K562 (cell line): ENCODE results near the gene CLSTN1. TPM values are rescaled to one million over a fixed set of nuclear protein-coding genes. Genes with fewer than 3 reads are reported as not detected.

Experiments used
- ATAC-seq: fragments of 200-7000 bp; cut with Tn5 transposase; 3 replicates; pipeline ENCODE4 v1.9.1; 2020; ENCODE audit warnings: moderate library complexity
- BruUV-seq: library from RNA; stranded (reverse); fragments of 400-500 nt; replicated peaks from 2 replicates; lab custom pipeline; 2021; lab: Mats Ljungman, UMichigan
- CTCF ChIA-PET: fragments of 300-600 bp; formaldehyde crosslinking; extraction: SDS; loops from one replicate; lab custom pipeline; 2021; ENCODE audit warnings: low intra/inter-chr PET ratio; lab: Yijun Ruan, JAX
- POLR2A ChIA-PET: fragments of 300-600, 350-650 bp; sonication (Branson Sonifier 250); formaldehyde crosslinking; extraction: SDS; loops from one replicate; lab custom pipeline; 2021; ENCODE audit warnings: antibody characterized with exemption, inconsistent platforms; lab: Yijun Ruan, JAX
- DNase-seq, 4 experiments: peaks; one replicate each; pipeline versions ENCODE4 v3.0.0 to v3.0.0-alpha.2; 2011 to 2018; ENCODE audit warnings: low spot score in 3 of 4, mixed read lengths in 3 of 4; ENCODE audit errors: extremely low read depth in 1 of 4
- FAIRE-seq: peaks from 2 replicates; lab custom pipeline; 2011; peaks lifted over from hg19 to GRCh38; lab: Jason Lieb, UNC
- H2AFZ ChIP-seq: 2 replicates; pipeline ENCODE4 v1.6.0; 2011; ENCODE audit warnings: low read depth, low read length, control low read depth, inconsistent platforms
- H3K27ac ChIP-seq: fragments of 200-600 bp; 3 replicates; pipeline ENCODE4 v1.8.0; 2011; ENCODE audit warnings: low read depth, mild to moderate bottlenecking, control low read depth, inconsistent platforms, low read length, moderate library complexity, mixed read lengths; ENCODE audit errors: extremely low read depth
- H3K27me3 ChIP-seq, 2 experiments: fragments of 300-600 bp in 1 of 2; 2 replicates in 1 of 2; 3 replicates in 1 of 2; pipeline versions ENCODE4 v1.6.0 to v1.8.0; 2011; ENCODE audit warnings: inconsistent platforms in 2 of 2, low read length in 2 of 2, mild to moderate bottlenecking in 1 of 2, mixed read lengths in 1 of 2, moderate library complexity in 1 of 2; ENCODE audit not compliant: control insufficient read depth in 2 of 2, insufficient read depth in 2 of 2
- H3K36me3 ChIP-seq: fragments of 300-600 bp; 3 replicates; pipeline ENCODE4 v1.8.0; 2011; ENCODE audit warnings: mild to moderate bottlenecking, low read length, inconsistent platforms; ENCODE audit not compliant: control insufficient read depth, insufficient read depth
- H3K4me1 ChIP-seq, 2 experiments: fragments of 200-600 bp in 1 of 2; replicated peaks in 1 of 2; 2 replicates in 1 of 2; 3 replicates in 1 of 2; pipeline versions ENCODE4 v1.5.1 to v1.8.0; 2011; ENCODE audit warnings: inconsistent platforms in 2 of 2, low read length in 2 of 2, mild to moderate bottlenecking in 1 of 2, mixed read lengths in 1 of 2, moderate library complexity in 1 of 2; ENCODE audit not compliant: control insufficient read depth in 2 of 2, insufficient read depth in 2 of 2
- H3K4me2 ChIP-seq: 2 replicates; pipeline ENCODE4 v1.6.1; 2011; ENCODE audit warnings: low read length, control low read depth, inconsistent platforms, mixed read lengths; ENCODE audit not compliant: insufficient read depth
- H3K4me3 ChIP-seq: fragments of 200-600 bp; sonication (generic), shearing (Covaris generic); 2 replicates; pipeline ENCODE4 v1.5.1; 2016; ENCODE audit warnings: control low read depth, inconsistent platforms
- H3K79me2 ChIP-seq: fragments of 200-600 bp; 3 replicates; pipeline ENCODE4 v1.8.0; 2011; ENCODE audit warnings: low read length, inconsistent platforms; ENCODE audit not compliant: control insufficient read depth, insufficient read depth
- H3K9ac ChIP-seq, 2 experiments: 2 replicates each; pipeline versions ENCODE4 v1.6.0 to v1.6.1; 2011; ENCODE audit warnings: low read depth in 2 of 2, low read length in 2 of 2, control low read depth in 1 of 2, inconsistent platforms in 1 of 2, mild to moderate bottlenecking in 1 of 2, mixed read lengths in 1 of 2; ENCODE audit not compliant: insufficient read depth in 1 of 2
- H3K9me1 ChIP-seq: one replicate; pipeline ENCODE4 v1.6.0; 2011; ENCODE audit warnings: inconsistent platforms, mild to moderate bottlenecking, low read length, moderate library complexity; ENCODE audit not compliant: control insufficient read depth, insufficient read depth
- H3K9me3 ChIP-seq: replicated peaks from 2 replicates; pipeline ENCODE4 v1.5.1; 2011; ENCODE audit warnings: low read depth, low read length, inconsistent platforms; ENCODE audit not compliant: control insufficient read depth, insufficient read depth
- H4K20me1 ChIP-seq: replicated peaks from 2 replicates; pipeline ENCODE4 v1.6.1; 2011; ENCODE audit warnings: low read length, inconsistent platforms, mixed read lengths; ENCODE audit not compliant: control insufficient read depth, insufficient read depth
- EGR1 ChIP-seq: fragments of 450-650 bp; conservative IDR thresholded peaks from 2 replicates; pipeline ENCODE4 v1.6.1; 2017; ENCODE audit warnings: mild to moderate bottlenecking
- EZH2 ChIP-seq: IDR thresholded peaks from 2 replicates; pipeline ENCODE4 v1.6.1; 2012; ENCODE audit warnings: low read depth, mild to moderate bottlenecking, inconsistent platforms, low read length, borderline replicate concordance
- HNRNPL ChIP-seq: fragments of 200-400 bp; formaldehyde crosslinking; IDR thresholded peaks from 2 replicates; pipeline ENCODE4 v1.6.1; 2017; ENCODE audit warnings: low read depth, mild to moderate bottlenecking, low read length
- MCM5 ChIP-seq: fragments of 450-650 bp; IDR thresholded peaks from 2 replicates; pipeline ENCODE4 v1.6.1; 2016; ENCODE audit warnings: low read depth
- NFATC3 ChIP-seq: fragments of 450-650 bp; IDR thresholded peaks from 2 replicates; pipeline ENCODE4 v1.6.1; 2017; ENCODE audit warnings: mild to moderate bottlenecking
- NR4A1 ChIP-seq, 2 experiments: fragments of 250-450 bp in 1 of 2; fragments of 450-650 bp in 1 of 2; sonication (Bioruptor Pico) in 1 of 2; IDR thresholded peaks; 2 replicates each; pipeline versions ENCODE4 v1.4.0 to v1.6.1; 2016 to 2020; ENCODE audit warnings: mild to moderate bottlenecking in 2 of 2, missing compliant biosample characterization in 1 of 2, missing genetic modification characterization in 1 of 2, moderate library complexity in 1 of 2
- PHF20 ChIP-seq: fragments of 450-650 bp; IDR thresholded peaks from 2 replicates; pipeline ENCODE4 v1.6.1; 2018; ENCODE audit not compliant: partially characterized antibody
- PRDM10 ChIP-seq: fragments of 450-650 bp; IDR thresholded peaks from 2 replicates; pipeline ENCODE4 v1.6.1; 2018; ENCODE audit not compliant: partially characterized antibody
- TEAD1 ChIP-seq, 2 experiments: fragments of 450-650 bp in 1 of 2; sonication (generic) in 1 of 2; formaldehyde crosslinking; IDR thresholded peaks; 2 replicates each; pipeline versions ENCODE4 v1.4.0 to v1.8.0; 2020 to 2022; ENCODE audit warnings: mild to moderate bottlenecking in 2 of 2, missing genetic modification reagents in 1 of 2
- ZNF778 ChIP-seq: fragments of 450-650 bp; formaldehyde crosslinking; IDR thresholded peaks from 2 replicates; pipeline ENCODE4 v1.4.0; 2020; ENCODE audit warnings: mild to moderate bottlenecking, moderate library complexity
- WGBS: fragments of 100-300 bp; shearing (Covaris generic); methylation state at CpG from one replicate; pipeline ENCODE4 v1.1.6; 2016; ENCODE audit warnings: low coverage, mixed read lengths; ENCODE audit not compliant: insufficient coverage; ENCODE audit errors: missing lambda C conversion rate; 5-methylcytosine and 5-hydroxymethylcytosine counted together
- in situ Hi-C: fragments of 300-500 bp; cut with MboI; formaldehyde crosslinking; loops from 4 replicates; pipeline ENCODE4 v1.15.0; 2018; ENCODE audit warnings: inconsistent platforms, mixed read lengths
- intact Hi-C: fragments of 100-400 bp; cut with micrococcal nuclease; formaldehyde crosslinking; loops from 2 replicates; pipeline ENCODE4 v1.14.2; 2022
- polyA plus RNA-seq, 8 experiments: library from polyadenylated mRNA; depleted of rRNA in 4 of 8; stranded (reverse) in 5 of 8; unstranded in 3 of 8; fragments of >200 nt; fragmentation: Nextera tagmentation in 2 of 8; fragmentation: Illumina TruSeq in 1 of 8; extraction: Ambion mirVana in 2 of 8; extraction: Trizol in 1 of 8; gene quantifications; 2 replicates each; pipeline versions ENCODE4 v1.2.1 to v1.2.3, GENCODE V29; 2011 to 2014; ENCODE audit warnings: inconsistent platforms in 1 of 8, missing spikeins in 1 of 8
- total RNA-seq, 7 experiments: library from RNA; depleted of rRNA in 6 of 7; stranded (reverse); fragments of >200 nt in 6 of 7; fragmentation: Illumina TruSeq in 2 of 7; extraction: Trizol in 2 of 7; gene quantifications; 2 replicates each; pipeline versions ENCODE4 v1.2.1 to v1.2.3, GENCODE V29; 2011 to 2021; ENCODE audit warnings: low replicate concordance in 1 of 7

The CLSTN1 gene
- total and polyA plus RNA-seq, 9 of the 15 experiments (the other 6 are each of a cell fraction or from before 2014, with no cell fraction given): 1.1 to 32.5 (median 13.3) TPM

- TF ChIP-seq HNRNPL (no peak), NFATC3 (no peak), EZH2 (no peak), ZNF778 (CRISPR knock-in tag) (no peak), NR4A1 (CRISPR knock-in tag; IDR thresholded peaks at IDR 0.05) (no peak), NR4A1 (tag; IDR thresholded peaks at IDR 0.05) (no peak)
These were observed 59.2 kb downstream of the CLSTN1 start (continued) for GRCh38 chr1:9764550-9764949.

GRCh38 chr1:9763914-9764313, 59.9 kb downstream of the CLSTN1 start:
- intact Hi-C loops (no loop called here), in situ Hi-C loops (no loop called here)
- H3K79me2 ChIP-seq: no peaks in the 10 kb centered on the region
- TF ChIP-seq PHF20 (no peak), TEAD1 (CRISPR knock-in tag; IDR thresholded peaks at IDR 0.05) (no peak), MCM5 (no peak), PRDM10 (peak; percentile 70), EGR1 (peak; percentile 29; the same call in 1 of the 2 replicates)

More at GRCh38 chr1:9763914-9764313, 59.9 kb downstream of the CLSTN1 start:
- H3K9me3 ChIP-seq: no peaks in the 10 kb centered on the region
- FAIRE-seq (no peak), ATAC-seq (no peak; the same call in 2 of the 3 replicates), DNase-seq (no peak)
- no peak overlapping the region for H3K4me2 ChIP-seq
- WGBS: 63% methylated on average over 2 of the region's 2 CpGs
- no peaks in the 10 kb centered on the region for H3K27me3 ChIP-seq
- no peak overlapping the region for H3K9ac ChIP-seq
- H3K4me1 ChIP-seq: peaks cover 11 to 16% of the 10 kb centered on the region in 2 experiments; a peak in 4 of 5 replicates
- no peak overlapping the region for H2AFZ ChIP-seq
- no peaks in the 10 kb centered on the region for H4K20me1 ChIP-seq
- POLR2A ChIA-PET: interaction anchor here (0.7 to 1.0 kb wide), 3 partner anchors 9 to 148 kb away, joined by 3 read pairs; no protein-coding TSS in a partner anchor
- H3K4me3 ChIP-seq: no peak overlapping the region
- BruUV-seq: no TSS peak
- H3K36me3 ChIP-seq: no peaks in the 10 kb centered on the region
- CTCF ChIA-PET: interaction anchor here (0.6 kb wide), 1 partner anchor 758 kb away, joined by 4 read pairs; no protein-coding TSS in a partner anchor
- no peaks in the 10 kb centered on the region for H3K9me1 ChIP-seq
- H3K27ac ChIP-seq: no peak overlapping the region
